Ovary (tissue), 9 donors: ENCODE measurements around the gene ZFPM1. TPM values are rescaled to one million over a fixed set of nuclear protein-coding genes. Genes with fewer than 3 reads are reported as not detected.

Experiments
- DNase-seq, 5 donors: peaks; one replicate each; pipeline ENCODE4 v3.0.0-alpha.2; 2019 to 2020
- H3K27ac ChIP-seq, 2 donors: fragments of 200-600 bp; one replicate each; pipeline versions ENCODE4 v1.5.1 to v1.8.0; 2019 to 2022
- H3K27me3 ChIP-seq: fragments of 200-600 bp; one replicate; pipeline ENCODE4 v1.8.0; 2022
- H3K36me3 ChIP-seq: fragments of 200-600 bp; sonication (generic); one replicate; pipeline ENCODE4 v1.5.1; 2019
- H3K4me1 ChIP-seq: one replicate; pipeline ENCODE4 v1.8.1; 2013; ENCODE audit warnings: mild to moderate bottlenecking, moderate library complexity; ENCODE audit not compliant: insufficient read depth
- H3K4me3 ChIP-seq: fragments of 200-600 bp; sonication (generic); one replicate; pipeline ENCODE4 v1.5.1; 2017
- H3K9me3 ChIP-seq, 2 donors: fragments of 200-600 bp in 1 of 2; sonication (generic) in 1 of 2; one replicate each; pipeline versions ENCODE4 v1.5.1 to v1.8.1; 2013 to 2019; ENCODE audit warnings: mild to moderate bottlenecking in 1 of 2, moderate library complexity in 1 of 2
- EP300 ChIP-seq: sonication (generic); formaldehyde crosslinking; IDR thresholded peaks from one replicate; pipeline ENCODE4 v1.6.1; 2017; ENCODE audit warnings: antibody characterized with exemption
- POLR2A ChIP-seq: fragments of 450-650 bp; IDR thresholded peaks from one replicate; pipeline ENCODE4 v1.6.1; 2017; ENCODE audit warnings: antibody characterized with exemption, mild to moderate bottlenecking, moderate library complexity
- WGBS, 3 donors: extraction: QIAGEN DNeasy Blood & Tissue Kit in 1 of 3; methylation state at CpG; one replicate each; pipeline versions ENCODE4 v1.1.5 to v1.1.7; 2013 to 2017; 5-methylcytosine and 5-hydroxymethylcytosine counted together
- intact Hi-C, 4 donors: fragments of 100-400 bp; cut with DNase I; formaldehyde crosslinking; loops; one replicate each; pipeline versions ENCODE4 v1.11.0 to v1.15.1; 2022 to 2023
- polyA plus RNA-seq, 2 donors: library from polyadenylated mRNA; stranded (reverse); fragments of 200-250 nt in 1 of 2; fragments of 350-450 nt in 1 of 2; fragmentation: Illumina TruSeq in 1 of 2; extraction: RNeasy Lipid Tissue Mini Kit (QIAGEN cat#74804) in 1 of 2; gene quantifications; one replicate each; pipeline ENCODE4 v1.2.3, GENCODE V29; 2013 to 2014
- total RNA-seq, 7 donors: library from RNA; depleted of rRNA in 2 of 7; stranded (reverse); fragments of >200 nt in 2 of 7; fragmentation: NEBNext Ultra II Directional in 3 of 7; extraction: Animal tissue kit (Norgen Biotek cat#: 25700) in 3 of 7; gene quantifications; one replicate each; pipeline versions ENCODE4 v1.1.0 to v1.2.4, GENCODE V29; 2016 to 2023
- TF ChIP-seq, protein P1 (sequence below), 3 donors: fragments of 450-650 bp in 2 of 3; fragments of 200-600 bp in 1 of 3; IDR thresholded peaks; one replicate each; pipeline versions ENCODE4 v1.5.1 to v1.8.0; 2016 to 2022; ENCODE audit warnings: antibody characterized with exemption in 3 of 3, mild to moderate bottlenecking in 1 of 3
- donor health status: DM: no; HTN: no; CAD: no; lungs with moderate emphysema.
- donor health status: DM: no; HTN: no; CAD: no.
- donor health status: Bipolar disorder and iron deficiency.
- donor health status: DM: yes; HTN: yes; CAD: no.
- donor health status: DM: no; HTN: no; CAD: no.
- donor health status: DM: yes; HTN: yes; CAD: no.

The ZFPM1 gene
- total and polyA plus RNA-seq, 9 donors: 0.10 to 11.4 (median 3.5) TPM

DNA sequence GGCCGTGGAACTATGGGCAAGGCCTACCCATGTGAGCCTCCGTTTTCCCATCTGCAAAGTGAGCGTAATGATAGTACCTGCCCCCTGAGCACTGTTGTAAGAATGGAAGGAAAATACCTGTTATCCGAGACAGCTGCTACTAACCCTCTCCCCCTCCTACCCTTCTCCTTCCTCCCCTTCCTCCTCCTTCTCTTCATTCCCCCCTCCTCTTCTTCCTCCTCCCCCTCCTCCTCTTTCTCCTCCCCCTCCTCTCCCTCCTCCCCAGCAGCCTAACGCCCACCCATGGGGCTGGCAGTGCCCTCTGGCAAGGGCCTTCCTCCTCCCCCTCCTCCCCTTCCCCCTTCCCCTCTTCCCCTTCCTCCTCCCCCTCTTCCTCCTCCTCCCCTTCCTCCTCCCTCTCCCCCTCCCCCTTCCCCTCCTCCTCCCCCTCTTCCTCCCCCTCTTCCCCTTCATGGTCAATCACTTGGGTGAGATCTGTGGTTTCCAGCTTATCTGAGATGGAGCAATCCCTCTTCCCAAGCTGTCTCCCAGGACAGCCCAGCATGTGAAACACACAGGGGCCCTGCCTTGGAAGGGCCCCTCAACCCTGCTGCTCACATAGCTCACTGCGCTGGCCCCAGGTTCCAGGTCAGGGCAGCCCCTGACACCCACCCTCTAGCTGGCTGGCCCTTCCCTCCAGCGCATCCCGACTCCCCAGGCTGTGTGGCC is 6.4 kb downstream of the ZFPM1 start:
- intact Hi-C loops: no loop called here
- WGBS, 3 donors: 75 to 79% (median 78%) methylated on average over 8 of the region's 8 CpGs

GRCh38 chr16:88460496-88461330 is 7.6 kb downstream of the ZFPM1 start:
- no peaks in the 10 kb centered on the region for H3K9me3 ChIP-seq
- intact Hi-C loops: no loop called here
- TF ChIP-seq EP300 (no peak), POLR2A (no peak)
- TF ChIP-seq, protein P1, sequence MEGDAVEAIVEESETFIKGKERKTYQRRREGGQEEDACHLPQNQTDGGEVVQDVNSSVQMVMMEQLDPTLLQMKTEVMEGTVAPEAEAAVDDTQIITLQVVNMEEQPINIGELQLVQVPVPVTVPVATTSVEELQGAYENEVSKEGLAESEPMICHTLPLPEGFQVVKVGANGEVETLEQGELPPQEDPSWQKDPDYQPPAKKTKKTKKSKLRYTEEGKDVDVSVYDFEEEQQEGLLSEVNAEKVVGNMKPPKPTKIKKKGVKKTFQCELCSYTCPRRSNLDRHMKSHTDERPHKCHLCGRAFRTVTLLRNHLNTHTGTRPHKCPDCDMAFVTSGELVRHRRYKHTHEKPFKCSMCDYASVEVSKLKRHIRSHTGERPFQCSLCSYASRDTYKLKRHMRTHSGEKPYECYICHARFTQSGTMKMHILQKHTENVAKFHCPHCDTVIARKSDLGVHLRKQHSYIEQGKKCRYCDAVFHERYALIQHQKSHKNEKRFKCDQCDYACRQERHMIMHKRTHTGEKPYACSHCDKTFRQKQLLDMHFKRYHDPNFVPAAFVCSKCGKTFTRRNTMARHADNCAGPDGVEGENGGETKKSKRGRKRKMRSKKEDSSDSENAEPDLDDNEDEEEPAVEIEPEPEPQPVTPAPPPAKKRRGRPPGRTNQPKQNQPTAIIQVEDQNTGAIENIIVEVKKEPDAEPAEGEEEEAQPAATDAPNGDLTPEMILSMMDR (IDR thresholded peaks at IDR 0.05): no peak
- no peak overlapping the region for H3K4me3 ChIP-seq
- 80 to 85% (median 83%) methylated on average over 11 to 31 of the region's 32 CpGs for WGBS, 3 donors
- DNase-seq: no peak
- H3K27me3 ChIP-seq: peaks cover 4% of the 10 kb centered on the region
- no peaks in the 10 kb centered on the region for H3K36me3 ChIP-seq
- H3K4me1 ChIP-seq: peaks cover 5% of the 10 kb centered on the region
- no peak overlapping the region for H3K27ac ChIP-seq

More for the DNA sequence above, 6.4 kb downstream of the ZFPM1 start:
- H3K4me1 ChIP-seq: peaks cover 14% of the 10 kb centered on the region
- TF ChIP-seq, protein P1 (IDR thresholded peaks at IDR 0.05): no peak
- TF ChIP-seq EP300 (no peak), POLR2A (no peak)
- DNase-seq: no peak
- H3K9me3 ChIP-seq: no peaks in the 10 kb centered on the region
- H3K27ac ChIP-seq: no peak overlapping the region
- peaks cover 4% of the 10 kb centered on the region for H3K27me3 ChIP-seq
- no peak overlapping the region for H3K4me3 ChIP-seq
- no peaks in the 10 kb centered on the region for H3K36me3 ChIP-seq

DNA sequence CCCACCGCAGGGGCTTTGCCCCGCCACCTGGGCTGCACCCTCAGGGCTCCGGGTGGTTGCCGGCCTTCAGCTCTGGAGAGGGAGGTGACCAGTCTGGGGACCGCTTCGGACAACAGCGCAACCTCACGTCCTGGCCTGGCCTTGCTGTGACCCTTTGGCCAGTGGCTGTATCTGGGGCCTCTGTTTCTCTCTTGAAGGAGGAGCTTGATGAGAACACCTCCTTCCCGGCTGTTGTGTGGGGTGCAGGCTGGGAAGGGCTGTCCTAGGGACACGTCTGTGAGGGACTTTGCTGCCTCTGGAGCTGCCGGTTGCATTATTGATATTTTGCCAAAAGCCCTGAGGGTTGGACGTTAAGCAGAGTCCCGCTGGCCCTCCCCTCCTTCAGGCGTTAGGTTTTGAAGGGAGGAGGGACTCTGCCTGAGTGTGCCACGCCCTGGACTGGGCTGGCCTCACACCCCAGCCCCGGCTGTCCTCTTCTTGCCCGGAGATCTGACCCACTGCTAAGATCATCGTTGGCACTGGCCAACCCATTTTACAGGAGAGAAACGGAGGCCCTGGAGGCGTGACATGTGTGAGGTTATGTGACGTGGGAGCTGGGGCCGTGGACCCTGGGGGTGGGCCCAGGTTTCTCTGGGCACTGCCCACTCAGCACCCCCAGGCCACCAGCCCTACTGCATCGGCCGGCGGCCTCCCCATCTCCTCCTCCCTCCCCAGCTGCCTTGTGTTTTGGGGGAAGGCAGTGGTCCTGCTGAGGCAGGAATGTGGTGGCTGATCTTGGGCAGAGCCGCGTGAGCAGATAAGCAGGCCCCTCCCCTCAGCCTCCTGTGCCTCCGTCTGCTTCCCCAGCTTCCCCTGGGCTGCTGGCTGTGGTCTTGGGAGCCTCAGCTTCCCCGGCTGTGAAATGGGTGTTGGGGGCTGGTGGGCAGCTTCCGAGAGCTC is 8.5 kb downstream of the ZFPM1 start:
- Histone ChIP-seq H3K9me3 (no peaks in the 10 kb centered on the region), H3K36me3 (no peaks in the 10 kb centered on the region), H3K4me3 (no peak overlapping the region), H3K4me1 (peaks cover 4% of the 10 kb centered on the region), H3K27me3 (peaks cover 3% of the 10 kb centered on the region), H3K27ac (no peak overlapping the region)
- intact Hi-C loops: no loop called here
- 44 to 54% (median 51%) methylated on average over 29 to 30 of the region's 30 CpGs for WGBS, 3 donors
- TF ChIP-seq EP300: no peak
- TF ChIP-seq POLR2A: no peak
- TF ChIP-seq, protein P1 (IDR thresholded peaks at IDR 0.05): no peak
- DNase-seq: no peak

- Histone ChIP-seq H3K4me3 (no peak overlapping the region), H3K4me1 (peaks cover 4% of the 10 kb centered on the region), H3K9me3 (no peaks in the 10 kb centered on the region), H3K27ac (no peak overlapping the region), H3K36me3 (no peaks in the 10 kb centered on the region), H3K27me3 (no peaks in the 10 kb centered on the region)
- intact Hi-C loops: no loop called here
- TF ChIP-seq, protein P1 (IDR thresholded peaks at IDR 0.05): no peak
- TF ChIP-seq EP300: no peak
- TF ChIP-seq POLR2A: no peak
- no peak for DNase-seq
- WGBS, 3 donors: 62 to 74% (median 72%) methylated on average over 12 of the region's 12 CpGs
These were observed 9.3 kb downstream of the ZFPM1 start for GRCh38 chr16:88462396-88462795.
